T47D (cell line): ENCODE measurements around the gene SLC6A16.
"Not testable (repeated sequence)": the region's sequence is repeated elsewhere in the genome, so short reads cannot be mapped to it uniquely, and the experiment has no call there.

Source experiments
- DNase-seq, 2 experiments: peaks; one replicate each; pipeline versions ENCODE4 v3.0.0 to v3.0.0-alpha.2; 2011 to 2012; ENCODE audit warnings: low read depth in 1 of 2, low spot score in 1 of 2
- JUND ChIP-seq: IDR thresholded peaks from 2 replicates; pipeline ENCODE4 v1.6.1; 2012; ENCODE audit warnings: low read depth
- in situ Hi-C: cut with HindIII; loops from 2 replicates; pipeline ENCODE4 v1.10.0; 2016; ENCODE audit warnings: low sequenced_read_pairs, low pct_unique_long_range_greater_than_20kb

Gene SLC6A16

GRCh38 chr19:49324801-49325576, at the start of gene SLC6A16:
TSS of gene SLC6A16 (minus strand) at chr19:49325191. CDS start at chr19:49311347, 13,844 bp downstream.
- no peak for TF ChIP-seq JUND
- no peak for DNase-seq
- in situ Hi-C loops, result no loop called here

GRCh38 chr19:49373174-49373573, 48.2 kb upstream of the SLC6A16 start:
- DNase-seq, in situ Hi-C loops: not testable (repeated sequence)

- in situ Hi-C loops, result no loop called here
- TF ChIP-seq JUND, result no peak
- no peak for DNase-seq
Measured at GRCh38 chr19:49371184-49371583, 46.2 kb upstream of the SLC6A16 start.

GRCh38 chr19:49368711-49369358, 43.8 kb upstream of the SLC6A16 start:
- in situ Hi-C loops, result no loop called here
- DNase-seq, result no peak

GRCh38 chr19:49366110-49366509, 41.1 kb upstream of the SLC6A16 start:
- no peak for TF ChIP-seq JUND
- no peak for DNase-seq
- in situ Hi-C loops, result no loop called here

More at GRCh38 chr19:49368711-49369358, 43.8 kb upstream of the SLC6A16 start:
- TF ChIP-seq JUND, result no peak

GRCh38 chr19:49364083-49364737, 39.2 kb upstream of the SLC6A16 start:
- in situ Hi-C loops, result no loop called here
- no peak for DNase-seq
- no peak for TF ChIP-seq JUND

- no peak for TF ChIP-seq JUND
- peak; percentile 89 to 99 for DNase-seq
- in situ Hi-C loops, result no loop called here
Measured at GRCh38 chr19:49363268-49364082, 38.5 kb upstream of the SLC6A16 start, which contains the start of gene DKKL1. TSS of gene DKKL1 (plus strand) at chr19:49363877. CDS start at chr19:49363999, 122 bp downstream.

GRCh38 chr19:49362929-49363267, 37.9 kb upstream of the SLC6A16 start:
- TF ChIP-seq JUND, result no peak
- DNase-seq, result peak in 1 of 2 experiments; percentile 8
- in situ Hi-C loops, result no loop called here

- TF ChIP-seq JUND, result no peak
- in situ Hi-C loops, result no loop called here
- peak; percentile 48 to 52 for DNase-seq
Measured at GRCh38 chr19:49362048-49362928, 37.3 kb upstream of the SLC6A16 start, which contains the start of gene TEAD2. TSS of gene TEAD2 (minus strand) at chr19:49362416. CDS start at chr19:49360075, 2,341 bp downstream.

GRCh38 chr19:49361438-49362047, 36.6 kb upstream of the SLC6A16 start:
- TF ChIP-seq JUND, result no peak
- DNase-seq, result peak; percentile 62 to 84
- in situ Hi-C loops, result no loop called here
